ENCODE results near the gene SORBS2. TPM values are rescaled to one million over a fixed set of nuclear protein-coding genes. Genes with fewer than 3 reads are reported as not detected.

SORBS2 gene
- total RNA-seq, 4 donors from 2014 or later, result 33.4 to 286 (median 47.6) TPM

DNA sequence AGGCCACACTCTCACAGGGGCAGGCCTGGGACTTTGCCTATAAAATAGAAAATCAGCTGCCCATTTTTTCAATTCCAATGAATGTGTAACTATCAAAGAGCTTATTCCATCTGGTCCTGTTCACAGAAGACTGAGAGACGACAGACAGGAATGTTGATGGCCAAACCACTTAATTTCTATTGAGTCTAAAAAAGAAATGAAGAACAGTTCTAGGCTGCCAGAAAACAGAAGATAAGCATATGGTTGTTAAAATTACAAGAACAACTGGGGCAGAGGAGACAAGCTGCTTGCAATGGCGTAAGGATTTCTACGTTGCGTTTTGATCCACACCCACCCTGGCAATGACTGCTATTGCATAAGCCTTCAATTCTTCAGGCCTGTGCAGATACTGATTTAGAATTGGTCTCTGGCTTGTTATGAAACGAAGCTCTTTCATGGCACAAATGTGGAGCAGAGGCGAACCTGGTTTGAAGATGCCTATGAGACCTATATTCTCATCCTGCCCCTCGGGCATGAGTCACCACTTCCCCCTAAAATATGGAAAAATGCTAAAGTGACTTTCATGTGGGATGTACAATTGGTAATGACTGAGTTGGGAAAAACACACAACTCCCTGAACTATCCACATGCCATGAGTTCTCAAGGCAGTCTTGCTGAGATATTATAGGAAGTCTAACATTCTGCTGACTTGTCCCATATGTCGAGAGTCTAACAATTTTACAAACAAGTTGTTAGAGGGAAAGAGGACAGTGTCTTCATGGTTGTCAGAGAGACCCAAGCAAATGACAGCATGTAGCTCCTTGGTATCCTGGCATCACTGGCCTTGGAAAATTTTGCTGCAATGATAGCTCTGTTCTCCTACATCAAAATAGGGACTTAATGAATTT lies 37.9 kb upstream of the SORBS2 start:
- TF ChIP-seq POLR2A (IDR thresholded peaks at IDR 0.05), result no peak
- TF ChIP-seq, protein P1, sequence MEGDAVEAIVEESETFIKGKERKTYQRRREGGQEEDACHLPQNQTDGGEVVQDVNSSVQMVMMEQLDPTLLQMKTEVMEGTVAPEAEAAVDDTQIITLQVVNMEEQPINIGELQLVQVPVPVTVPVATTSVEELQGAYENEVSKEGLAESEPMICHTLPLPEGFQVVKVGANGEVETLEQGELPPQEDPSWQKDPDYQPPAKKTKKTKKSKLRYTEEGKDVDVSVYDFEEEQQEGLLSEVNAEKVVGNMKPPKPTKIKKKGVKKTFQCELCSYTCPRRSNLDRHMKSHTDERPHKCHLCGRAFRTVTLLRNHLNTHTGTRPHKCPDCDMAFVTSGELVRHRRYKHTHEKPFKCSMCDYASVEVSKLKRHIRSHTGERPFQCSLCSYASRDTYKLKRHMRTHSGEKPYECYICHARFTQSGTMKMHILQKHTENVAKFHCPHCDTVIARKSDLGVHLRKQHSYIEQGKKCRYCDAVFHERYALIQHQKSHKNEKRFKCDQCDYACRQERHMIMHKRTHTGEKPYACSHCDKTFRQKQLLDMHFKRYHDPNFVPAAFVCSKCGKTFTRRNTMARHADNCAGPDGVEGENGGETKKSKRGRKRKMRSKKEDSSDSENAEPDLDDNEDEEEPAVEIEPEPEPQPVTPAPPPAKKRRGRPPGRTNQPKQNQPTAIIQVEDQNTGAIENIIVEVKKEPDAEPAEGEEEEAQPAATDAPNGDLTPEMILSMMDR (IDR thresholded peaks at IDR 0.05), result no peak
- H3K36me3 ChIP-seq, result no peaks in the 10 kb centered on the region
- WGBS, 2 donors, result 73 to 87% methylated on average over 7 to 8 of the region's 8 CpGs
- H3K27me3 ChIP-seq, result no peaks in the 10 kb centered on the region
- H3K9me3 ChIP-seq, result no peaks in the 10 kb centered on the region
- H3K27ac ChIP-seq, result peak overlapping the region in 2 of 4 donors; percentile 15 to 25
- DNase-seq, result no peak
- intact Hi-C loops (cut with DNase I), result no loop called here
- H3K4me1 ChIP-seq, result peaks cover 0 to 8% (median 0%) of the 10 kb centered on the region in 3 donors
- H3K4me3 ChIP-seq, result no peak overlapping the region

DNA sequence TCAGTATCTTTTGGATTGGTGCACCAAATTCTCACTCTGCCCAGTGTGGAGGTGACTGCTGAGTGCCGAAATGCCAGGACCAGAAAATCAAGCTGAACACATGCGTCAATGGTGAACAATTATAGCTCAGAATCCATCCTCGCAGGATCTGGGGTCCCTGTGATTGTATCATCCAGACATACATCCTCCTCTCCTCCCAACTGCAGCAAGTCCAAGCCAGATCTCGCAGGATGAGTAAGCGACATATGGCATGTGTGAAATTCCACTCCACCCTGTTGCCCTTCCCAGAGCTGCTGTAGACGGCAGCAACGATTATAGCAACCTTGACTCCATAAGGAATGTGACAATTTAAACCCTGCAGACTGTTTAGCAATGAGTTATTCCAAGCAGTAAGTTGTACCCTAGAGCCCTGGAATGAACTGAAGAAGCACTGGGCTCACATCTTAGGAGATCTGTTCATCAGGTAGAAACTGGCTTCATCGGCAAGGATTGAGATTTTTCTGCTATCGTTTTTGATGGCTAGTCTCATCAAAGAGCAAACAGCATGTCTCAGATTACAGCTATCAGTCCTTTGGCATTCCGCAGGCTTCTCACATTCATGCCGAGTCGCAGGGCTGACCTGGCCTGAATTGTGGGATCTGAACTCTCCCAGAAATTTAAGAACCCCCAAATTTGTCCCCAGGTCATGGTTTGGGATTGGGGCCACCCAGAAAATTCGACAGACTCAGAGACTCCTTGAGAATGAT lies 35.5 kb upstream of the SORBS2 start:
- H3K4me1 ChIP-seq, result peaks cover 0 to 8% (median 0%) of the 10 kb centered on the region in 3 donors
- no peaks in the 10 kb centered on the region for H3K27me3 ChIP-seq
- no peak for DNase-seq
- TF ChIP-seq, protein P1 (IDR thresholded peaks at IDR 0.05), result no peak
- no peak for TF ChIP-seq POLR2A (IDR thresholded peaks at IDR 0.05)
- peak overlapping the region in 1 of 4 donors; percentile 23 for H3K27ac ChIP-seq
- H3K36me3 ChIP-seq, result no peaks in the 10 kb centered on the region
- intact Hi-C loops (cut with DNase I), result no loop called here
- H3K9me3 ChIP-seq, result no peaks in the 10 kb centered on the region
- no peak overlapping the region for H3K4me3 ChIP-seq
- WGBS, 2 donors, result 49 to 63% methylated on average over 6 to 12 of the region's 13 CpGs

DNA sequence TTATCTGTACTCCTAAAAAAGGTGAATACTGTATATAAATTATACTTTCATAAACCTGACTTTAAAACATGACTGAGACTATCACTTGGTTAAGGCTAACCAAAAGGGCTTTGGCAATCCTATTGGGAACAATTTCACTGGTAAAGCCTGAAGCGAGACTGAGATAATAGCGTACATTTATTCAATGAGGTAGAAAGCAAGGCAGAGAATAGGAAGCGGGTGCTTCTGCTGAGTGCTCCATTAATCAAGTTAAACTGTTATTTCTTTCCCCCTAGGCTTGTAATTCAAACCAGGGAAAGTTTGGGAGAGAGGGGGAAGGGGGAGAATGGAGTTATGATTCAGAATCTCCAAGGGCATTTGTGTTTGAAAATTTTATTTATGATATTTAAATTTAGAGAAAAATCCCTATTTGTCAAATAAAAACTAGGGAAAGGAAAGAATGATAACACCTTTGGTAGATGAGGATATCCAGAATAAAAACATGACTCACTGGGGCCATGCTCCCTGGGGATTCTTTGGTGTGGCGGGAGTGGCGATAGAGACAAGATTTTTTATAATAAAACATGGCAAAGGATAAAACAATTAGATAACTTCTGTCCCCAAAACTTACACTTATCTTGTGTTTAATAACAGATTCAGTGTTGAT lies 34.6 kb upstream of the SORBS2 start:
- TF ChIP-seq, protein P1 (IDR thresholded peaks at IDR 0.05), result no peak
- no peak overlapping the region for H3K27ac ChIP-seq
- H3K9me3 ChIP-seq, result no peaks in the 10 kb centered on the region
- H3K4me1 ChIP-seq, result peaks cover 0 to 8% (median 0%) of the 10 kb centered on the region in 3 donors
- 81 to 83% methylated on average over 5 of the region's 5 CpGs for WGBS, 2 donors
- intact Hi-C loops (cut with DNase I), result no loop called here
- no peak for DNase-seq
- H3K36me3 ChIP-seq, result no peaks in the 10 kb centered on the region
- H3K27me3 ChIP-seq, result no peaks in the 10 kb centered on the region
- H3K4me3 ChIP-seq, result no peak overlapping the region

DNA sequence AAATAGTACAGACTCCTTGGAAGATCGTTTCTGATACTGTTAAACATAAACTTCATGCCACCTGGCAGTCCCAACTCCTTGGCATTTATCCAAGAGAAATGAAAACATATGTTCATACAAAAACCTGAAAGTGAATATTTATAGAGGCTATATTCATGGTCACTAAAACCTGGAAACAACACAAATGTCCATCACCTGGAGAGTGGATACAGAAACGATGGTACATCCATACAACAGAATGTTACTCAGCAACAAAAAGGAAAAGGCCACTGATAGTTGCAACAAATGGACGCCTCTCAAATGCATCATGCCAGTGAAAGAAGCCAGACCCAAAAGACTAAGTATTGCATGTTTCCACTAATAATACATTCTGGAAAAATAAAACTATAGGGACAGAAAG lies 34.0 kb upstream of the SORBS2 start:
- H3K9me3 ChIP-seq, result no peaks in the 10 kb centered on the region
- H3K4me1 ChIP-seq, result peaks cover 0 to 8% (median 0%) of the 10 kb centered on the region in 3 donors
- intact Hi-C loops (cut with DNase I), result no loop called here
- H3K27ac ChIP-seq, result no peak overlapping the region
- TF ChIP-seq POLR2A (IDR thresholded peaks at IDR 0.05), result no peak
- TF ChIP-seq, protein P1 (IDR thresholded peaks at IDR 0.05), result no peak
- no peak for DNase-seq
- WGBS, 2 donors, result 71 to 78% methylated on average over 3 of the region's 3 CpGs
- no peak overlapping the region for H3K4me3 ChIP-seq
- H3K36me3 ChIP-seq, result no peaks in the 10 kb centered on the region
- no peaks in the 10 kb centered on the region for H3K27me3 ChIP-seq
